Activated CD8-positive, alpha-beta memory T cell treated with anti-CD3 and anti-CD28 coated beads for 36 hours (primary cell): ENCODE measurements around the gene PKMYT1. TPM values are rescaled to one million over a fixed set of nuclear protein-coding genes. Genes with fewer than 3 reads are reported as not detected.

ENCODE experiments used
- CTCF ChIA-PET: fragments of 350-600 bp; sonication (Branson Sonifier 250); formaldehyde crosslinking; loops from one replicate; lab custom pipeline; 2021; ENCODE audit warnings: antibody characterized with exemption; lab: Charles Lee
- POLR2A ChIA-PET: fragments of 350-600 bp; sonication (Branson Sonifier 250); formaldehyde crosslinking; loops from one replicate; lab custom pipeline; 2021; ENCODE audit warnings: antibody characterized with exemption; lab: Charles Lee
- total RNA-seq, 2 experiments: library from RNA; stranded (reverse); gene quantifications; one replicate each; pipeline ENCODE4 v1.2.3, GENCODE V29; 2021

The PKMYT1 gene
- total RNA-seq = 100 to 1,000 TPM; 135 TPM

- CTCF ChIA-PET = interaction anchor here (0.7 to 3.4 kb wide), 5 partner anchors 11 to 23 kb away, joined by 3 to 11 read pairs (median 7); partner anchors contain the start of gene PAQR4
- POLR2A ChIA-PET = interaction anchor here (0.7 to 2.6 kb wide), 3 partner anchors 11 to 90 kb away, joined by 3 to 15 read pairs (median 4); partner anchors contain the start of gene TNFRSF12A
Measured at GRCh38 chr16:2980227-2981176, at the start of gene PKMYT1. Gene PKMYT1 (minus strand): TSS chr16:2980446. CDS start chr16:2979657, 789 bp downstream.

DNA sequence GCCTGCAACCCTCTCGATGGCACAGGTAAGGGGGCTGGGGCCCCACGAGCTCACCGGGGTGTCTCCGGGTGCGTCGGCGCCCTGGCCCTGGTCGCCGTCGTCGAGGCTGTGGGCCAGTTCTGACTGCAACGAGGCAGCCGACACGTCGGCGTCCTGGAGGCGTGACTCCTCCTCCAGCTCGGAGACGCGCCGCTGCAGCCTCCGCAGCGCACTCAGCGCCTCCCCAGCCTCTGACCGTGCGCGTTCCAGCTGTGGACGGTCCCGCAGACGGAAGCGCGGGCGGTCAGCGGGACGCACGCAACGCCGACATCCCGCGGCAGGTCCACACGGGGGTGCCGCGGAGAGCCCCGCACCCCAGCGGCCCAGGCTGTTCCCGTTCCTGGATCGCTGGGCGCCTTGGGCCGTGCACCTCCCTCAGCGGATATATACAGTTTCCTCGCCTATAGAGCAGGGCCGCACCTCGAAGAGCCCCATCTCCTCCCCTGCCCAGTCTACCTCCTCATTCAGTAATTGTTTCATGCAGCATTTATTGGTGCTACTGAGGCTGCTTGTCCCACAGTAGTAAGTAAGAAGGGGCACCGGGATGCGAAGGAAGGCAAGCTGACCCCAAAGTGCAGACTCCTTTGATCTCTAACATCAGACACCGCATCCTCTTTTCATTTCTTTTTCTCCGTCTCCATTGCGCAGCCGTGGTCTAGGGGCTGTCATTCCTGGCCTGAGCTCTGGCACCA is 49.4 kb upstream of the PKMYT1 start:
- CTCF ChIA-PET = interaction anchor here (0.8 to 8.9 kb wide), 11 partner anchors 9 to 138 kb away, joined by 3 to 80 read pairs (median 16); partner anchors contain the start of genes CLDN6, HCFC1R1, THOC6 and TNFRSF12A
- POLR2A ChIA-PET = interaction anchor here (1.2 to 1.5 kb wide), 2 partner anchors 10 to 37 kb away, joined by 6 read pairs; partner anchors contain the start of gene TNFRSF12A

- CTCF ChIA-PET = interaction anchor here (1.0 to 8.9 kb wide), 20 partner anchors 8 to 147 kb away, joined by 3 to 80 read pairs (median 7); partner anchors contain the start of genes CLDN6, HCFC1R1, MMP25 and THOC6
- POLR2A ChIA-PET = interaction anchor here (0.9 to 1.5 kb wide), 4 partner anchors 9 to 38 kb away, joined by 3 to 6 read pairs (median 5); partner anchors contain the start of gene TNFRSF12A
Measured at GRCh38 chr16:3028716-3029319, 48.6 kb upstream of the PKMYT1 start.

- CTCF ChIA-PET = interaction anchor here (0.9 to 8.9 kb wide), 23 partner anchors 7 to 160 kb away, joined by 3 to 80 read pairs (median 5); partner anchors contain the start of genes CLDN6, HCFC1R1, MMP25 and THOC6
- POLR2A ChIA-PET = interaction anchor here (0.6 to 1.5 kb wide), 7 partner anchors 11 to 130 kb away, joined by 3 to 6 read pairs (median 4); partner anchors contain the start of gene ZNF213
Measured at GRCh38 chr16:3027983-3028715, 47.9 kb upstream of the PKMYT1 start.

DNA sequence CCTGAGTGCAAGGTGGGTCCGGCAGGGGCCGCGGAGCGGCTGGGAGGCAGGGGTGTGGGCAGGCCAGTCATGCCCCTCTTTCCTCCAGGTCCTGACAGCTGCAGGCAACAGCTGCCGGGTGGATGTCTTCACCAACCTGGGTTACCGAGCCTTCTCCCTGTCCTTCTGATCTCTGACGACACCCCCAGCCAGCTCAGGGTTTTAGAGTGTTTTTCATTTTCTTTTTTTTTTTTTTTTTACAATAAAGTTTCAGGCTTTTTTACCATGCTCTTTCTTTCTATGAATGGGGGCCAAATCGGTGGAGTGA is 47.2 kb upstream of the PKMYT1 start:
- ChIA-PET CTCF (interaction anchor here (0.9 to 8.9 kb wide), 20 partner anchors 7 to 159 kb away, joined by 3 to 80 read pairs (median 6); partner anchors contain the start of genes CLDN6, HCFC1R1, MMP25 and THOC6), POLR2A (interaction anchor here (0.6 to 0.9 kb wide), 4 partner anchors 57 to 131 kb away, joined by 3 to 4 read pairs (median 4); partner anchors contain the start of gene ZNF213)

- POLR2A ChIA-PET = no interaction called here
- CTCF ChIA-PET = interaction anchor here (0.9 to 8.9 kb wide), 12 partner anchors 6 to 159 kb away, joined by 3 to 80 read pairs (median 10); partner anchors contain the start of genes CLDN6, HCFC1R1, THOC6 and TNFRSF12A
Measured at GRCh38 chr16:3026609-3027488, 46.6 kb upstream of the PKMYT1 start.

DNA sequence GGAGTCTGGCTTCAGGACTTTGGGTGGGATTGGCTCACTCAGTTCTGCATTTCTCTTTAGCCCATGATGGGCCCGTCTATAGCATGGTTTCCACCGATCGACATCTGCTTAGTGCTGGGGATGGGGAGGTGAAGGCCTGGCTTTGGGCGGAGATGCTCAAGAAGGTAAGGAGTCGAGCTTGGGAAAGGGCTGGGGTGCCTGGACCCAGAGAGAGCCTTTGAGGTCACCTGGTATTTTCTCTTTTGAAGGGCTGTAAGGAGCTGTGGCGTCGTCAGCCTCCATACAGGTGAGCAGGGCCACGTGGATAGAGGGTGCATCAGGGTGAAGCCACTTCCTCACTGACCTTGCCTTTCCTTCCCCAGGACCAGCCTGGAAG is 45.7 kb upstream of the PKMYT1 start:
- ChIA-PET CTCF (interaction anchor here (1.7 kb wide), 1 partner anchor 8 kb away, joined by 4 read pairs; no protein-coding TSS in a partner anchor), POLR2A (no interaction called here)

- ChIA-PET CTCF (interaction anchor here (0.9 to 3.1 kb wide), 5 partner anchors 8 to 157 kb away, joined by 3 to 10 read pairs (median 4); no protein-coding TSS in a partner anchor), POLR2A (interaction anchor here (0.6 kb wide), 1 partner anchor 22 kb away, joined by 7 read pairs; no protein-coding TSS in a partner anchor)
Measured at GRCh38 chr16:3025032-3026002, 45.1 kb upstream of the PKMYT1 start.

- CTCF ChIA-PET = interaction anchor here (0.8 to 6.6 kb wide), 7 partner anchors 7 to 155 kb away, joined by 3 to 80 read pairs (median 4); no protein-coding TSS in a partner anchor
- POLR2A ChIA-PET = interaction anchor here (0.5 to 1.7 kb wide), 6 partner anchors 14 to 137 kb away, joined by 3 to 15 read pairs (median 4); partner anchors contain the start of gene IL32
Measured at GRCh38 chr16:3023669-3024478, 43.6 kb upstream of the PKMYT1 start, which contains the start of the genes HCFC1R1 and THOC6. Gene HCFC1R1 (minus strand): TSS chr16:3023942. CDS start chr16:3023941, 1 bp downstream. Gene THOC6 (plus strand): TSS chr16:3024035. CDS start chr16:3024327, 292 bp downstream.

- ChIA-PET CTCF (interaction anchor here (0.8 to 6.6 kb wide), 6 partner anchors 8 to 138 kb away, joined by 3 to 80 read pairs (median 6); a partner anchor contains a TSS), POLR2A (interaction anchor here (0.9 to 1.7 kb wide), 3 partner anchors 42 to 53 kb away, joined by 3 to 4 read pairs (median 3); partner anchors contain the start of gene IL32)
Measured at GRCh38 chr16:3023415-3023668, 43.1 kb upstream of the PKMYT1 start.

- ChIA-PET POLR2A (interaction anchor here (0.9 to 1.7 kb wide), 3 partner anchors 43 to 53 kb away, joined by 3 to 4 read pairs (median 3); partner anchors contain the start of gene IL32), CTCF (interaction anchor here (0.7 to 6.6 kb wide), 8 partner anchors 8 to 139 kb away, joined by 3 to 80 read pairs (median 4); a partner anchor contains a TSS)
Measured at GRCh38 chr16:3022684-3023414, 42.6 kb upstream of the PKMYT1 start.

DNA sequence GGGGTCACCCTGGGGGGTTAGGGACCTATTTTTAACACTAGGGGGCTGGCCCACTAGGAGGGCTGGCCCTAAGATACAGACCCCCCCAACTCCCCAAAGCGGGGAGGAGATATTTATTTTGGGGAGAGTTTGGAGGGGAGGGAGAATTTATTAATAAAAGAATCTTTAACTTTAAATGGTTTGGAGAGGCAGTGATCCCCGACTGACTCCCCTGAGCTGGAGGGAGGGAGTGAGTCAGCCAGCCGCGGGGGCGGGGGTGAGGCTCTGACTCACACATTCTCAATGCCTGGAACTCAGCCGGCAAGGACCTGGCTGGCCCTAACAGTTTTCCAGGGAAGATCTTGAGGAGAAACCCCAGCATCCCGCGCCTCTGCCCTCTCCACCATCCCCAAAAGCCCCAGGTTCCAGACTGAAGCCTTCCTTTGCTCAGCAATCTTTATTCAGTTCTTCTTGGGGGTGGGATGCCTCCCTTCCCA is 42.0 kb upstream of the PKMYT1 start:
- ChIA-PET CTCF (interaction anchor here (0.7 to 6.6 kb wide), 9 partner anchors 9 to 107 kb away, joined by 3 to 80 read pairs (median 6); a partner anchor contains a TSS), POLR2A (interaction anchor here (0.7 to 1.7 kb wide), 2 partner anchors 18 to 43 kb away, joined by 3 to 4 read pairs; partner anchors contain the start of gene IL32)
